Endodermal cell (in vitro differentiated cells): ENCODE measurements around the gene LNX1. TPM values are rescaled to one million over a fixed set of nuclear protein-coding genes. Genes with fewer than 3 reads are reported as not detected.

Experiments used
- DNase-seq: peaks from one replicate; pipeline ENCODE4 v3.0.0-alpha.2; 2017
- H3K27ac ChIP-seq: 2 replicates; pipeline ENCODE4 v1.5.1; 2013; ENCODE audit warnings: mild to moderate bottlenecking, low read depth, low read length, moderate library complexity
- H3K27me3 ChIP-seq: 2 replicates; pipeline ENCODE4 v1.6.1; 2013; ENCODE audit warnings: mild to moderate bottlenecking, low read length, moderate library complexity; ENCODE audit not compliant: insufficient read depth, control insufficient read depth, poor library complexity, severe bottlenecking
- H3K36me3 ChIP-seq: 2 replicates; pipeline ENCODE4 v1.7.0; 2013; ENCODE audit warnings: mild to moderate bottlenecking, low read length, moderate library complexity; ENCODE audit not compliant: control insufficient read depth, insufficient read depth
- H3K4me1 ChIP-seq: one replicate; pipeline ENCODE4 v1.7.0; 2013; ENCODE audit warnings: low read length; ENCODE audit not compliant: control insufficient read depth, insufficient read depth
- H3K4me3 ChIP-seq: 2 replicates; pipeline ENCODE4 v1.5.1; 2013; ENCODE audit warnings: mild to moderate bottlenecking, low read length, moderate library complexity
- H3K9ac ChIP-seq: 2 replicates; pipeline ENCODE4 v1.6.1; 2013; ENCODE audit warnings: mild to moderate bottlenecking, low read length, moderate library complexity; ENCODE audit not compliant: poor library complexity, severe bottlenecking; ENCODE audit errors: extremely low read depth
- H3K9me3 ChIP-seq: 2 replicates; pipeline ENCODE4 v1.6.1; 2013; ENCODE audit warnings: mild to moderate bottlenecking, low read length, moderate library complexity; ENCODE audit not compliant: control insufficient read depth
- H3K27ac Mint-ChIP-seq: 2 replicates; pipeline ENCODE4 v1.8.0; 2020; ENCODE audit warnings: mixed read lengths
- H3K27me3 Mint-ChIP-seq: 2 replicates; pipeline ENCODE4 v1.8.0; 2021; ENCODE audit warnings: mild to moderate bottlenecking, mixed read lengths; ENCODE audit not compliant: insufficient read depth
- H3K36me3 Mint-ChIP-seq: 2 replicates; pipeline ENCODE4 v1.8.0; 2020; ENCODE audit warnings: low read depth, mixed read lengths
- H3K4me1 Mint-ChIP-seq: 2 replicates; pipeline ENCODE4 v1.8.0; 2020; ENCODE audit warnings: mixed read lengths
- H3K4me3 Mint-ChIP-seq: 2 replicates; pipeline ENCODE4 v1.8.0; 2020; ENCODE audit warnings: mild to moderate bottlenecking, moderate library complexity, mixed read lengths
- H3K9me3 Mint-ChIP-seq: 2 replicates; pipeline ENCODE4 v1.8.0; 2020; ENCODE audit warnings: mild to moderate bottlenecking, mixed read lengths
- WGBS, 2 experiments: methylation state at CpG; one replicate each; pipeline versions ENCODE4 v1.1.5 to v1.1.7; 2013; ENCODE audit warnings: missing lambda C conversion rate in 2 of 2, mixed read lengths in 1 of 2; ENCODE audit not compliant: insufficient coverage in 1 of 2, insufficient read length in 1 of 2; 5-methylcytosine and 5-hydroxymethylcytosine counted together
- total RNA-seq, 2 donors: library from RNA; stranded (reverse); fragmentation: NEBNext Ultra II Directional in 1 of 2; extraction: Animal tissue kit (Norgen Biotek cat#: 25700) in 1 of 2; gene quantifications; 2 replicates in 1 of 2; 3 replicates in 1 of 2; pipeline ENCODE4 v1.2.1, GENCODE V29; 2021
- TF ChIP-seq, protein P1 (sequence below): fragments of 200-600 bp; sonication (generic); conservative IDR thresholded peaks from 2 replicates; pipeline ENCODE4 v1.5.0; 2021; ENCODE audit warnings: antibody characterized with exemption, mild to moderate bottlenecking

LNX1 gene
- total RNA-seq, 2 donors from 2014 or later, result 4.4 to 5.4 TPM

DNA sequence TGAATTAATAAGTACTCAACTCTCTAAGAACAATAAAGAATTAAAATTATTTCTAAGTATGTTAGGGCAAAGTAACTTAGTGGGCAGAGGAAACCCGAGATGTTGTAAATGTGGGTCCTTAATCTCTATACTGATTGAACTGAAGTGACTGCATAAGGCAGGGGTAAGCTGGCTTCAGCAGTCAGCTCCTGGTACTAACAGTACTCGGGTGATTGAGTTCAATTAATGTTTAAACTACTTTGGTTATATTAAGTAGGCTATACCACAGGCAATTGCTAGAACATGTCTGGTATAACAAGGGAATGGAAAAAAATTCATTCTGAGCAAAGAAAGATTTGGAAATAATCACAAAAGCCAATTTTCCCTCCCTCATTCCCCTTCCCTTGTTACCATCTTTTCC is 90.7 kb downstream of the LNX1 start:
- H3K4me3 Mint-ChIP-seq, result no peak overlapping the region
- no peaks in the 10 kb centered on the region for H3K36me3 ChIP-seq
- no peak overlapping the region for H3K4me3 ChIP-seq
- 93 to 100% methylated on average over 1 to 2 of the region's 2 CpGs for WGBS, 2 experiments
- no peaks in the 10 kb centered on the region for H3K9me3 ChIP-seq
- no peaks in the 10 kb centered on the region for H3K27me3 Mint-ChIP-seq
- no peaks in the 10 kb centered on the region for H3K9me3 Mint-ChIP-seq
- H3K27me3 ChIP-seq, result no peaks in the 10 kb centered on the region
- H3K27ac ChIP-seq, result no peak overlapping the region
- no peak for DNase-seq
- H3K4me1 Mint-ChIP-seq, result peaks cover 12% of the 10 kb centered on the region
- H3K27ac Mint-ChIP-seq, result no peak overlapping the region
- H3K4me1 ChIP-seq, result no peaks in the 10 kb centered on the region
- no peaks in the 10 kb centered on the region for H3K36me3 Mint-ChIP-seq
- no peak overlapping the region for H3K9ac ChIP-seq
- TF ChIP-seq, protein P1, sequence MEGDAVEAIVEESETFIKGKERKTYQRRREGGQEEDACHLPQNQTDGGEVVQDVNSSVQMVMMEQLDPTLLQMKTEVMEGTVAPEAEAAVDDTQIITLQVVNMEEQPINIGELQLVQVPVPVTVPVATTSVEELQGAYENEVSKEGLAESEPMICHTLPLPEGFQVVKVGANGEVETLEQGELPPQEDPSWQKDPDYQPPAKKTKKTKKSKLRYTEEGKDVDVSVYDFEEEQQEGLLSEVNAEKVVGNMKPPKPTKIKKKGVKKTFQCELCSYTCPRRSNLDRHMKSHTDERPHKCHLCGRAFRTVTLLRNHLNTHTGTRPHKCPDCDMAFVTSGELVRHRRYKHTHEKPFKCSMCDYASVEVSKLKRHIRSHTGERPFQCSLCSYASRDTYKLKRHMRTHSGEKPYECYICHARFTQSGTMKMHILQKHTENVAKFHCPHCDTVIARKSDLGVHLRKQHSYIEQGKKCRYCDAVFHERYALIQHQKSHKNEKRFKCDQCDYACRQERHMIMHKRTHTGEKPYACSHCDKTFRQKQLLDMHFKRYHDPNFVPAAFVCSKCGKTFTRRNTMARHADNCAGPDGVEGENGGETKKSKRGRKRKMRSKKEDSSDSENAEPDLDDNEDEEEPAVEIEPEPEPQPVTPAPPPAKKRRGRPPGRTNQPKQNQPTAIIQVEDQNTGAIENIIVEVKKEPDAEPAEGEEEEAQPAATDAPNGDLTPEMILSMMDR, result no peak

DNA sequence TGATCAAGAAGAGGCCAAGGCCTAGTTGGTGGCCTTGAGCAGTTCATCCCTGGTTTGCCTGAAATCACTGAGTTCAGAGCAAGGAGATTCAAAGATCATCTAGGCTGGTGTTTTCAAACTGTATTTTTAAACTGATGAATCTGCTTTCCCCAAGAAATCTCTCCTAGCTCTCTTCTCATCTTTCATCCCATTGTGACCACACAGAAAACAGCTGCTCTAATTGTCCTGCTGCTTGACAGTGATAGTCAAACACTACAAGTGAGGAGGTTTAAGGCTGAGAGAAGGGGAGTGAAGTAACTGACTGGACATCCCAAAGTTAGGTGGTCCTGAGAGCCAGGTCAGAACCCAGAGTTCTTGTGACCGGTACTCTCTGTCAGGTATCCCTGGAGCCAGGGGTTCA is 91.5 kb downstream of the LNX1 start:
- no peak overlapping the region for H3K27ac ChIP-seq
- TF ChIP-seq, protein P1, result no peak
- H3K27me3 ChIP-seq, result no peaks in the 10 kb centered on the region
- Mint-ChIP-seq H3K4me1 (peaks cover 12% of the 10 kb centered on the region), H3K4me3 (no peak overlapping the region), H3K9me3 (no peaks in the 10 kb centered on the region), H3K27me3 (no peaks in the 10 kb centered on the region), H3K27ac (no peak overlapping the region), H3K36me3 (no peaks in the 10 kb centered on the region)
- DNase-seq, result no peak
- 94 to 100% methylated on average over 1 of the region's 1 CpG for WGBS, 2 experiments
- H3K4me1 ChIP-seq, result no peaks in the 10 kb centered on the region
- H3K4me3 ChIP-seq, result no peak overlapping the region
- no peak overlapping the region for H3K9ac ChIP-seq
- no peaks in the 10 kb centered on the region for H3K9me3 ChIP-seq
- H3K36me3 ChIP-seq, result no peaks in the 10 kb centered on the region

DNA sequence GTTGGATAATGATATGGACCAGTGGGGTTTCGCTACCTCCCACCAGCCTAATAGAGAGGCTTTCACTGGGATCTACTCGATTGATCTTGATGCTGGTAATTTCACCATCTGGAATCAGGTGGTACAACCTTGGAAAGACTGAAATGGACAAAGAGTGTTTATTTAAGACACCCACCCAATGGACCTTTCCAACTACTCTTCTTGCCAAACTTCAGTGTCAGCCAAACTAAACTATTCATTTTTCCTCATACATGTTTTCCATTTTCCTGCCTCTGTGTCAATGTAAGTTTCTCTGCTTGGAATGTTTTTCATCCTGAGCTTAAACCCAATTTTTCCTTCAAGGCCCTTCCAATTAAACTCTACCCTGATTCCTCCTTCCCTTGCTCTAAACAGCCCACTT is 92.6 kb downstream of the LNX1 start:
- 92 to 100% methylated on average over 1 to 2 of the region's 2 CpGs for WGBS, 2 experiments
- H3K9me3 Mint-ChIP-seq, result no peaks in the 10 kb centered on the region
- Histone ChIP-seq H3K27ac (no peak overlapping the region), H3K36me3 (no peaks in the 10 kb centered on the region), H3K27me3 (no peaks in the 10 kb centered on the region), H3K4me3 (no peak overlapping the region), H3K4me1 (no peaks in the 10 kb centered on the region), H3K9ac (no peak overlapping the region), H3K9me3 (no peaks in the 10 kb centered on the region)
- TF ChIP-seq, protein P1, result no peak
- H3K4me3 Mint-ChIP-seq, result no peak overlapping the region
- peaks cover 12% of the 10 kb centered on the region for H3K4me1 Mint-ChIP-seq
- no peak overlapping the region for H3K27ac Mint-ChIP-seq
- no peaks in the 10 kb centered on the region for H3K36me3 Mint-ChIP-seq
- DNase-seq, result no peak
- no peaks in the 10 kb centered on the region for H3K27me3 Mint-ChIP-seq
